ENCODE results near the gene FASTKD1. TPM values are rescaled to one million over a fixed set of nuclear protein-coding genes. Genes with fewer than 3 reads are reported as not detected.
"Not testable (repeated sequence)": the region's sequence is repeated elsewhere in the genome, so short reads cannot be mapped to it uniquely, and the experiment has no call there.

FASTKD1 gene
- total RNA-seq, 4 donors from 2014 or later: 8.3 to 15.4 (median 11.0) TPM

DNA sequence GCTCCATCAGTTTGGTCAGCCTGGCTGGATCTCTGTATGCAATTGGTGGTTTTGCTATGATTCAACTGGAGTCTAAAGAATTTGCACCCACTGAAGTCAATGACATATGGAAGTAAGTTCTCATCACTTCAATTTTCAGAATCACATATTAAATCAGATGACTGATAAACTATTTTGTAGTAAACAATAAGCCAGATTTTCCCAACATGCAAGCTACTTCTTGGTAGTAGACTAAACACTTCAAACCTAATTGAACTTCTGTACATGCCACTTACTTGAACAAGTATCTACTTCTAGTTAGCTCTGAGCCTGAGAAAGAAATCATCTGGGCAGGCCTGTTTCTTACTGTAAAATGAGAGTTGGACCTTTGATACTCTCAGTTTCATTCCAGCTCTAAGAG is 52.8 kb downstream of the FASTKD1 start:
- intact Hi-C loops (cut with DNase I): loop anchor here (10.0 kb wide), 1 partner anchor 404 kb away; no protein-coding TSS in a partner anchor
- peaks cover 0 to 38% (median 18%) of the 10 kb centered on the region in 4 donors for H3K36me3 ChIP-seq
- no peaks in the 10 kb centered on the region for H3K4me1 ChIP-seq
- TF ChIP-seq POLR2A (IDR thresholded peaks at IDR 0.05; ENCODE audit: low read depth): no peak
- no peaks in the 10 kb centered on the region for H3K9me3 ChIP-seq
- H3K27me3 ChIP-seq: no peaks in the 10 kb centered on the region
- no peak overlapping the region for H3K4me3 ChIP-seq
- DNase-seq (ENCODE audit: extremely low spot score): no peak
- H3K27ac ChIP-seq (replicated peaks in 1 of 4): no peak overlapping the region

DNA sequence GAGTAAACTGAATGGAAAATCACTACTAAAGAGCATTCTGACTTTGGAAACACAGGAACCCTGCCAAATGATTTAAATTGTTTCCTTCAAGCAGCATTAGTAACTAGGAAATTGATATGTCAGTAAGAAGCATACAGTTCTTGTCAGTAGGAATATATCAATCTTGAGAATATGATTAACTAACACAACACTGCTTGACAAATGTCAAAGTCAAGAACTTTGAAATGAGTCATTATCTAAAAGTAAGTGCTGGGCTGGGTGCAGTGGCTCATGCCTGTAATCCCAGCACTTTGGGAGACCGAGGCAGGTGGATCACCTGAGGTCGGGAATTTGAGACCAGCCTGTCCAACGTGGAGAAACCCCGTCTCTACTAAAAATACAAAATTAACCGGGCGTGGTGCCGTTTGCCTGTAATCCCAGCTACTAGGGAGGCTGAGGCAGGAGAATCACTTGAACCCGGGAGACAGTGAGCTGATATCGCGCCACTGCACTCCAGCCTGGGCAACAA is 57.1 kb downstream of the FASTKD1 start:
- 93% methylated on average over 10 of the region's 10 CpGs for WGBS
- H3K4me3 ChIP-seq; H3K9me3 ChIP-seq; DNase-seq (ENCODE audit: extremely low spot score); intact Hi-C loops (cut with DNase I); H3K27me3 ChIP-seq; H3K27ac ChIP-seq (replicated peaks in 1 of 4): not testable (repeated sequence)
- Histone ChIP-seq H3K4me1 (peaks cover 0 to 14% (median 6%) of the 10 kb centered on the region in 4 donors), H3K36me3 (peaks cover 0 to 14% (median 5%) of the 10 kb centered on the region in 4 donors)

DNA sequence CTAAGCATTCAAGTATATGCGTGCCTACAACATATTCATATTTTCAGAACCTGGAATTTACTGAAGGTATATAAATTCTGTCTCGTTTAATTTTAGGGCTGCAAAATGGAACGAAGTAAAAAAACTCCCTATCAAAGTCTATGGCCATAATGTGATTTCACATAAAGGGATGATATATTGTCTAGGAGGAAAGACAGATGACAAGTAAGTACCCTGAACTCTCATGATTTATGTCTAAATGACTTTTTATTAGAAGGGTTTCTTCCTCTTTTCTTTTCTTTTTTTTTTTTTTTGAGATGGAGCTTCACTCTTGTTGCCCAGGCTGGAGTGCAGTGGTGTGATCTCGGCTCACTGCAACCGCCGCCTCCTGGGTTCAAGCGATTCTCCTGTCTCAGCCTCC is 58.9 kb downstream of the FASTKD1 start:
- H3K36me3 ChIP-seq; H3K27me3 ChIP-seq; DNase-seq (ENCODE audit: extremely low spot score); H3K4me3 ChIP-seq; intact Hi-C loops (cut with DNase I); H3K27ac ChIP-seq (replicated peaks in 1 of 4); H3K9me3 ChIP-seq: not testable (repeated sequence)
- 88% methylated on average over 7 of the region's 7 CpGs for WGBS
- peaks cover 0 to 25% (median 15%) of the 10 kb centered on the region in 4 donors for H3K4me1 ChIP-seq

DNA sequence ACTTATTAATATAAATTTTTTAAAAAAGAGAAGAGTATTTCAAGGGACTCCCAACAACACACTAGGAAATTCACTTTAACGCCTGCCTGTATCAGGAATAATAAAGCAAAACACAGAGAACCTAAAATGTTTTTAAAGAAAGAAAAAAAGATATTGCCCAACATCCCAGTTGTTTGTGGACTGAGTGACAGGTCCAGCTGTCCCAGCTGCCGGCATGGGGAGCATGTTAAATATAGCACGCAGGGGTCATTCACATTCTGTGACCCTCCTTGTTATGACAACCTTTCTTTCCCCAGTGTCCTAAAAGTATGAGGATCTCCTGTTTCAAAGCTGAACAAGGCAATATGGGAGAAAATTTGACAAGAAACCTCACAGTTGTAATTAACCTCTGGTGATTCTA is 59.7 kb downstream of the FASTKD1 start:
- Histone ChIP-seq H3K4me3 (no peak overlapping the region), H3K36me3 (peaks cover 0 to 7% (median 0%) of the 10 kb centered on the region in 4 donors), H3K27me3 (no peaks in the 10 kb centered on the region), H3K4me1 (peaks cover 0 to 34% (median 22%) of the 10 kb centered on the region in 4 donors), H3K9me3 (no peaks in the 10 kb centered on the region), H3K27ac (replicated peaks in 1 of 4) (no peak overlapping the region)
- no peak for DNase-seq (ENCODE audit: extremely low spot score)
- TF ChIP-seq EP300 (IDR thresholded peaks at IDR 0.05): no peak
- TF ChIP-seq POLR2AphosphoS5 (IDR thresholded peaks at IDR 0.05): no peak
- TF ChIP-seq, protein P1, sequence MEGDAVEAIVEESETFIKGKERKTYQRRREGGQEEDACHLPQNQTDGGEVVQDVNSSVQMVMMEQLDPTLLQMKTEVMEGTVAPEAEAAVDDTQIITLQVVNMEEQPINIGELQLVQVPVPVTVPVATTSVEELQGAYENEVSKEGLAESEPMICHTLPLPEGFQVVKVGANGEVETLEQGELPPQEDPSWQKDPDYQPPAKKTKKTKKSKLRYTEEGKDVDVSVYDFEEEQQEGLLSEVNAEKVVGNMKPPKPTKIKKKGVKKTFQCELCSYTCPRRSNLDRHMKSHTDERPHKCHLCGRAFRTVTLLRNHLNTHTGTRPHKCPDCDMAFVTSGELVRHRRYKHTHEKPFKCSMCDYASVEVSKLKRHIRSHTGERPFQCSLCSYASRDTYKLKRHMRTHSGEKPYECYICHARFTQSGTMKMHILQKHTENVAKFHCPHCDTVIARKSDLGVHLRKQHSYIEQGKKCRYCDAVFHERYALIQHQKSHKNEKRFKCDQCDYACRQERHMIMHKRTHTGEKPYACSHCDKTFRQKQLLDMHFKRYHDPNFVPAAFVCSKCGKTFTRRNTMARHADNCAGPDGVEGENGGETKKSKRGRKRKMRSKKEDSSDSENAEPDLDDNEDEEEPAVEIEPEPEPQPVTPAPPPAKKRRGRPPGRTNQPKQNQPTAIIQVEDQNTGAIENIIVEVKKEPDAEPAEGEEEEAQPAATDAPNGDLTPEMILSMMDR (IDR thresholded peaks at IDR 0.05): no peak
- no peak for TF ChIP-seq POLR2A (IDR thresholded peaks at IDR 0.05; ENCODE audit: low read depth)
- intact Hi-C loops (cut with DNase I): no loop called here
- WGBS: 62% methylated on average over 3 of the region's 3 CpGs

DNA sequence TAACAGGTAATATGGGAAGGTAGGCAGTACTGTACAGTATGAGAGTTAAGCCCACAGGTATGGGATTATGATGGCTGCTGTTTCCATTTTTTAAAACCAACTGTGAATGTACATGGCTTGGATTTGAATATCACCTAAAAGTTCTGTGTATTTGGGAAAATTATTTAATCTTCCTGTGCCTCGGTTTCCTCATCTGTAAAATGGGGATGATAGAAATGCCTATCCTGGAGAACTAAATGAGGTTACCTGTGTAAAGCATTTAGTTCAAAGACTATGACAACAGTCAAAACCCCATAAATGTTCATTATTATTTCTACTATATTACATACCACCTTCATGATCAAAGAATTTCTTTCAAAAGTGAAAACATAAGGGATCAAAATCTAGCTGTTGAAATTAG is 60.6 kb downstream of the FASTKD1 start:
- H3K27me3 ChIP-seq: no peaks in the 10 kb centered on the region
- H3K36me3 ChIP-seq: peaks cover 0 to under 1% (median 0%) of the 10 kb centered on the region in 4 donors
- no peak overlapping the region for H3K4me3 ChIP-seq
- intact Hi-C loops (cut with DNase I): no loop called here
- peaks cover 0 to 37% (median 23%) of the 10 kb centered on the region in 4 donors for H3K4me1 ChIP-seq
- DNase-seq (ENCODE audit: extremely low spot score): no peak
- TF ChIP-seq, protein P1 (IDR thresholded peaks at IDR 0.05): no peak
- no peak for TF ChIP-seq POLR2AphosphoS5 (IDR thresholded peaks at IDR 0.05)
- TF ChIP-seq EP300 (IDR thresholded peaks at IDR 0.05): no peak
- no peak for TF ChIP-seq POLR2A (IDR thresholded peaks at IDR 0.05; ENCODE audit: low read depth)
- no peaks in the 10 kb centered on the region for H3K9me3 ChIP-seq
- H3K27ac ChIP-seq (replicated peaks in 1 of 4): no peak overlapping the region
- WGBS: 100% methylated on average over 1 of the region's 1 CpG

DNA sequence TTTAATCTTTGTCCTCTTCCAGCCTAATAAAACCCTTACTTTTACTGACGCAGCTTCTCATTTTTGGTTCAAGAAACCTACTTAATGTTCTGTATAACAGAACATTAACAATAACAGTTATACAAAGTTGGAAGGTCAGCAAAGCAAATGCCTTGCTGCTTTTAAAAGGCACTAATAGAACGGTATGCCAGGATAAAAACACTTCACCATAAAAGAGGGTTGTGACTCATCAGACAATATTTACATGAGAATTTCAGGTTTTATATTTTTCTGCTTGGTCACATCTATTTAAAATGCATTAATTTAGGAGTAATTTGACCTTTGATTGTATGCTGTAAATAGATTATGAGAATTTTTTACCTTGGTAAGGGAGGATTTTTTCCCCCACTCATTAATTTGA is 61.1 kb downstream of the FASTKD1 start:
- H3K27ac ChIP-seq (replicated peaks in 1 of 4): no peak overlapping the region
- H3K36me3 ChIP-seq: no peaks in the 10 kb centered on the region
- no peak for DNase-seq (ENCODE audit: extremely low spot score)
- peak overlapping the region in 1 of 4 donors; percentile 12 for H3K4me3 ChIP-seq
- 54% methylated on average over 2 of the region's 2 CpGs for WGBS
- peaks cover 0 to 37% (median 23%) of the 10 kb centered on the region in 4 donors for H3K4me1 ChIP-seq
- TF ChIP-seq POLR2AphosphoS5 (IDR thresholded peaks at IDR 0.05): no peak
- TF ChIP-seq EP300 (IDR thresholded peaks at IDR 0.05): no peak
- no peak for TF ChIP-seq POLR2A (IDR thresholded peaks at IDR 0.05; ENCODE audit: low read depth)
- TF ChIP-seq, protein P1 (IDR thresholded peaks at IDR 0.05): no peak
- H3K27me3 ChIP-seq: no peaks in the 10 kb centered on the region
- H3K9me3 ChIP-seq: no peaks in the 10 kb centered on the region
- intact Hi-C loops (cut with DNase I): no loop called here
